GM18870 (cell line): Measurements from ENCODE around the gene SH3GLB1.
"Not testable (repeated sequence)": the region's sequence is repeated elsewhere in the genome, so short reads cannot be mapped to it uniquely, and the experiment has no call there.

ENCODE experiments used
- ATAC-seq: cut with Tn5 transposase; IDR thresholded peaks from one replicate; pipeline ENCODE4 v1.9.1; 2021; ENCODE audit warnings: moderate library complexity; ENCODE audit not compliant: unreplicated experiment

The SH3GLB1 gene

DNA sequence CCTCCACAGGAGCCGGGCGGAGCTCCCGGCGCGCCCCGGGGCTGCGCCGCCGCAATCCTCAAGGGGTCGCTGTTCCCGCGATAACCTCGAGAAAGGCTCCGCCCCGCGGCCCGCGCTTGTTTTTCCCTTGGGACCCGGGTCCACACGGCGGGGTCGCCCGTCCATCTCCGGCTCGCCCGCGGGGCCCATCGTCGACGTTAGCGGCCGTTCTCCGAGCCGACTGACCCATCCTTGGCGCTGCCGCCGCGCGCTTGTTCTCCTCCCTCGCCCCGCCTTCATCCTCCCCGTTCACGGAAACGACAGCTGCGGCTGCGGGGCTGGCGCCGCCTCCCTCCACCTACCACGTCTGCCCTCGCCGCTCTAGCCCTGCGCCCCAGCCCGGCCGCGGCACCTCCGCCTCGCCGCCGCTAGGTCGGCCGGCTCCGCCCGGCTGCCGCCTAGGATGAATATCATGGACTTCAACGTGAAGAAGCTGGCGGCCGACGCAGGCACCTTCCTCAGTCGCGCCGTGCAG, at the start of gene SH3GLB1:
TSS of gene SH3GLB1 (plus strand) at position 119 of the 514 bp plus-strand sequence. CDS start at position 443, 324 bp downstream.
- ATAC-seq, result peak; percentile 81

DNA sequence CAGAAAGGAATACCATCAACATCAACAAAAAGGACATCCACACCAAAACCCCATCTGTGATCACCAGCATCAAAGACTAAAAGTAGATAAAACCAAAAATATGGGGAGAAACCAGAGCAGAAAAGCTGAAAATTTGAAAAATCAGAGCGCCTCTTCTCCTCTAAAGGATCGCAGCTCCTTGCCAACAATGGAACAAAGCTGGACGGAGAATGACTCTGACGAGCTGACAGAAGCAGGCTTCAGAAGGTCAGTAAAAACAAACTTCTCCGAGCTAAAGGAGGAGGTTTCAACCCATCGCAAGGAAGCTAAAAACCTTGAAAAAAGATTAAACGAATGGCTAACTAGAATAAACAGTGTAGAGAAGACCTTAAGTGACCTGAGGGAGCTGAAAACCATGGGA, 46.0 kb upstream of the SH3GLB1 start:
- ATAC-seq, result not testable (repeated sequence)

DNA sequence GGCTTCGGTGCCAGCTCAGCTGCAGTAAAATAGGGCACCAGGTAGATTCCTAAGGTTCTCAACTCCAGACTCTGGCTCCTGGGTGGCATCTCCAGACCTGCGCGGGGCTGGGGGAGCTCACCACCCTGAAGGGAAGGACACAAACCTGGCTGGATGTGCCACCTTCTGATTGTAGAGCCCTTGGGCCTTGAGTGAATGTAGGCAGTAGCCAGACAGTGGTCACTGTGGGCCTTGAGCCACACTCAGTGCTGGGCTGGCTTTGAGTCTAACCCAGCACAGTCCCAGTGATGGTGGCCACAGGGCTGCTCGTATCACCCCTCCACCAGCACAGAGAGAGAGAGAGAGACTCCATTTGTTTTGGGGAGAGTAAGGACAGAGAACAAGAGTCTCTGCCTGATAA, 38.0 kb upstream of the SH3GLB1 start:
- ATAC-seq, result no peak

- no peak for ATAC-seq
Observed at GRCh38 chr1:86687595-86687994, 16.8 kb upstream of the SH3GLB1 start.

- no peak for ATAC-seq
Observed at GRCh38 chr1:86692641-86693040, 11.7 kb upstream of the SH3GLB1 start.

DNA sequence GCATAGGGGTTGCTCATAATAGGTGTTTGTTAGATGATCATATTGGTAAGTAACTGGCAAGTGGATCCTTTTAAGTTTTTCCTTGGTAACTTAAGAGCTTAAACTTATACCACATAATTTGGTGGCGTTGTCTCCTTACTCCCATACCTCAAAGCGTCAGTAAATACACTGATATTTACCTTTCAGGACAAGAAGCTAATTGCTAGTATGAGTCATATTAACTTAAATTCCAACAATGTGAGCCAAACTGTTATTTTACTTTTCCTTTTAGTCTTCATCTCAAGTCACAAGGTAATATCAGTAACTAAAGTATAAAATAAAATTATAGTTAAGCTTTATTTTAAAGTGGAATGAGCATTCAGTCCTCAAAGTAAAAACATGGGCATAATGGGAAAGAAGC, 9.0 kb upstream of the SH3GLB1 start:
- no peak for ATAC-seq

DNA sequence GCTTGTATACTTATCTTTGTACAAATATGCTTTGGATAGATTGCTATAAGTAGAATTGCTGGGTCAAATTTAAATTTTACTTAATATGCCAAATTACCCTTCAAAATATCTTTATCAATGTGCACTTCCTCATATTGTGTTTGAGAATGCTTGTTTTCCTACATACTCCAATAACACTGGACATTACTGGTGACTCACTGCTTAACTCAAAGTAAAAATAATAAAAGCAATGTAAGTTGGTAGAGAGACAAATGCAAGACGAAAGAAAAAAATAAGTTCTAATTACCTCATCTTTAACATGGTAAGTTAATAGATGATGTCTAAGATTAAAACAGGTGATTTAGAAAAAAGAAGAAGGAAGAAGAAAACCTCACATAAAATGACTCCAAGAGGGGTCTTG, 7.9 kb upstream of the SH3GLB1 start:
- ATAC-seq, result no peak

GRCh38 chr1:86699186-86699585, 5.2 kb upstream of the SH3GLB1 start:
- peak; percentile 59 for ATAC-seq

DNA sequence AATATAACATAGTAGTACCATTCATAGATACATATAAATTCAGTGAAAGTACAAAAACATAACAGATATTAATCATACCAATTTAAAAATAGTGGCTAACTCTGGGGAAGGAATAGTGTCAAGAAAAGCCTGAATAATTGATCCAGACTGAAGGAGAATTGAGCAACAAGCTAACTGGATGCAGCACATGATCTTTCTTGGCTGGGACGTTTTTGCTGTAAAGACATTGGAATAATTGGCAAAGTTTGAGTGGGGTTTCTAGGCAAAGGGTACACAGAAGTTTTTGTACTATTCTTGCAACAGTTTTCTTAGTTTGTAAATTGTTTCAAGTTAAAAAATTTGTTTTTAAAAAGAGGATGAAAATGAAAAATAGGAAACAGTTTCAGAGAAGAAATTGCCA, 2.6 kb upstream of the SH3GLB1 start:
- ATAC-seq, result no peak

DNA sequence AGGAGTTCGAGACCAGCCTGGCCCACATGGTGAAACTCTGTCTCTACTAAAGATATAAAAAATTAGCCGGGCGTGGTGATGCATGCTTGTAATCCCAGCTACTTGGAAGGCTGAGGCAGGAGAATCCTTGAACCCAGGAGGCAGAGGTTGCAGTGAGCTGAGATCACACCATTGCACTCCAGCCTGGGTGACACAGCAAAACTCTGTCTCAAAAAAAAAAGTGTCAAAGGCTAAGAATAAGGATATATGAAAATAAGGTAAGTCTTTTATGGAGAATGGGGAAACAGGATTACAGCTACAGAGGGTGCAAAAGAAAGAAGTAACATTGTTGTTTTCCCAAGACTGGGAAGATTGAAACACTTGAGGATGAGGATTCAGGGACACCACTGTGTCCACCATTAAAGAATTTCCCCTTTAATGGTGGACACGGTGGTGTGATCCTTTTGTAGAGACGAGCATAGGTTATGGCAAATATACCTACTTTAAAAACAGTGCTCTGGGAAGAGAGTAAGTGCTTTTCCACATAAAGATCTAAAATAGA, 1.4 kb upstream of the SH3GLB1 start:
- not testable (repeated sequence) for ATAC-seq

- peak; percentile 35 for ATAC-seq
Observed at GRCh38 chr1:86703696-86704457, 499 bp upstream of the SH3GLB1 start.

DNA sequence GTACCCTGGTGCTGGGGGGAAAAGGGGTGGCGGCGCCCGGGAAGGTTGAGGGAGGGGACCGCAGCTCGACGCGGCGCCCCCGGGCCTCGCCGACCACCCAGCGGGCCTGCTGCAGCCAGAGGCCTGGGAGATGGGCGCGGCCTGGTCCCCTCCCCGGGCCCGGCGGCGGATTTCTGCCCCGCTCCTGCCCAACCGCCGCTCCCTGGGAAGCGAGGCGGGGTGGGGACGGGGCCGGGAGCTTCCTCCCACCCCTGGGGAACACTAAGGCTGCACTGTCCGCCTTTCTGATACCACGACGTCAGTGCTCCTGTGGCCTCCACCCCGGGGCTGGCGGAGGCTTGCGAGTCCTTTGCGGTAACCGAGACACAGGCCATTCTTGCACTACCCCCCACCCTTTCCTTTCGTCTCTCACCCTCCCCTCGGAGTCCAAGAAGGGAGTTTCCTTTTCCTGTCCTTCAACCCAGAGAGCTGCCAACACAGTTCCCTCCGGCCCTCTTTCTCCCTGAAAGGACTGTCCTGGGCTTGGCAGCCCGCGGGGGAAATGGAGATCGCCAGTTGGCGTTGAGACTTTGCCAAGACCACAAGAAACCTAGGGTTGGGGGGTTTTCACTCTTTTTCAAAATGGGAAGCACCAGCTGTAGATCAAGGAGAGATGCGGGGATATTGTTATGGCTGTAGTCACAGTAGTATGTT, 742 bp downstream of the SH3GLB1 start:
- ATAC-seq, result peak; percentile 27

GRCh38 chr1:86705665-86705985, 1.2 kb downstream of the SH3GLB1 start:
- no peak for ATAC-seq

GRCh38 chr1:86706018-86706635, 1.8 kb downstream of the SH3GLB1 start:
- ATAC-seq, result no peak

GRCh38 chr1:86708920-86709319, 4.5 kb downstream of the SH3GLB1 start:
- ATAC-seq, result no peak

- ATAC-seq, result no peak
Observed at GRCh38 chr1:86712088-86712860, 7.9 kb downstream of the SH3GLB1 start.

DNA sequence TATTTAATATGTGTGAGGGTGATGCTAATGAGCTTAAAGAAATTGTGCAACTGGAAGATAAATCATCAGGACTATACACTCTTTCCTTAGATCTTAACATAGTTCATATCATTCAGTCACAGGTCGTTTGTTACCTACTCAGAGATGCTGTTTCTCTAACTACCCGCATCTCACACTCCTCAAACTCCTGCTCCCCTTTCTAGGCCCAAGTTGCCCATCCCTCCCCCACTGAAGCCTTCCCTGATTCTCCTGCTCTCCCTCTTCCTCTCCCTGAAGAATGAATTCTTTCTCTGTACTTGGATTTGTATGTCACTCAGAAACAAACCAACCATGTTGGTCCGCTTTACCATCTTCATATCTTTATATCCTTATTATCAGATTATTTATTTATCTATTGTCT, 9.1 kb downstream of the SH3GLB1 start:
- no peak for ATAC-seq

- no peak for ATAC-seq
Observed at GRCh38 chr1:86714159-86714558, 9.8 kb downstream of the SH3GLB1 start.

- no peak for ATAC-seq
Observed at GRCh38 chr1:86714561-86715244, 10.3 kb downstream of the SH3GLB1 start.

DNA sequence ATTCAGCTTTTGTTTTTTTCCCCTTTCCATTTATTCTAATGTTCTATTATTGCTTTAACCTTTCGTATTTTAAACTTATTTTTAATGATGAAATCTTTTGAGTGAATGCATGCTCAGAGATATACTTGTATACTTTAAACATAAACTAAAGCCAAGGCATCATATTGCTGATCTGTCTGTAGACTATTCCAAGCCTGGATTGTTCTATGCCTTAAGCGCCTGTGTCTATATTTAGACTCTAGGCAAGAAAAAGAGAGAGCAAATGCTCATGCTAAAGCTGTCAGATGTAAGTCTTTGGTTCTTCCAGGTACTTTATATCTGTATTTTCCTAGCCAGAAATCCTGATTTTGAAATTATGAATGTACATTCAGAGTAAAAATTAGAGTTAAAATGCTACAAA, 14.4 kb downstream of the SH3GLB1 start:
- ATAC-seq, result no peak
